HepG2 (cell line): ENCODE data around the gene WDR62. TPM values are rescaled to one million over a fixed set of nuclear protein-coding genes. Genes with fewer than 3 reads are reported as not detected.

Experiments
- AGO1 ChIP-seq: fragments of 200-400 bp; formaldehyde crosslinking; IDR thresholded peaks from 2 replicates; pipeline ENCODE4 v1.6.1; 2017; ENCODE audit warnings: mild to moderate bottlenecking, low read depth, low read length, moderate library complexity; ENCODE audit not compliant: poor library complexity, severe bottlenecking
- FOXA1 ChIP-seq, 2 experiments: fragments of 450-650 bp in 1 of 2; sonication (generic) in 1 of 2; formaldehyde crosslinking in 1 of 2; IDR thresholded peaks; 2 replicates each; pipeline versions ENCODE4 v1.4.0 to v1.6.1; 2016 to 2020; ENCODE audit warnings: missing genetic modification reagents in 1 of 2
- HIC2 ChIP-seq: sonication (generic); formaldehyde crosslinking; IDR thresholded peaks from 2 replicates; pipeline ENCODE4 v1.9.0; 2022; ENCODE audit warnings: low read depth, missing genetic modification reagents
- HMG20A ChIP-seq: IDR thresholded peaks from 2 replicates; pipeline ENCODE4 v1.6.1; 2016; ENCODE audit warnings: borderline replicate concordance
- KLF13 ChIP-seq: sonication (generic); formaldehyde crosslinking; IDR thresholded peaks from 2 replicates; pipeline ENCODE4 v1.4.0; 2020; ENCODE audit warnings: mild to moderate bottlenecking, missing genetic modification reagents
- RFXAP ChIP-seq: sonication (generic); formaldehyde crosslinking; IDR thresholded peaks from 2 replicates; pipeline ENCODE4 v1.4.0; 2020; ENCODE audit warnings: missing genetic modification reagents, borderline replicate concordance
- SMAD9 ChIP-seq: sonication (generic); formaldehyde crosslinking; IDR thresholded peaks from 2 replicates; pipeline ENCODE4 v1.5.1; 2020; ENCODE audit warnings: mild to moderate bottlenecking, missing genetic modification reagents
- SMYD3 ChIP-seq: sonication (generic); formaldehyde crosslinking; IDR thresholded peaks from 2 replicates; pipeline ENCODE4 v1.8.1; 2023; ENCODE audit warnings: mild to moderate bottlenecking, missing genetic modification reagents
- ZBTB20 ChIP-seq: sonication (generic); formaldehyde crosslinking; IDR thresholded peaks from 2 replicates; pipeline ENCODE4 v1.8.1; 2023; ENCODE audit warnings: missing genetic modification reagents, low read depth, mild to moderate bottlenecking, borderline replicate concordance
- ZNF10 ChIP-seq: sonication (generic); formaldehyde crosslinking; IDR thresholded peaks from 2 replicates; pipeline ENCODE4 v1.4.0; 2020; ENCODE audit warnings: mild to moderate bottlenecking, low read depth, missing genetic modification reagents, borderline replicate concordance
- ZNF30 ChIP-seq: sonication (generic); formaldehyde crosslinking; IDR thresholded peaks from 2 replicates; pipeline ENCODE4 v1.5.0; 2020; ENCODE audit warnings: mild to moderate bottlenecking, missing genetic modification reagents
- ZSCAN22 ChIP-seq: sonication (generic); formaldehyde crosslinking; IDR thresholded peaks from 2 replicates; pipeline ENCODE4 v1.4.0; 2020; ENCODE audit warnings: mild to moderate bottlenecking, missing genetic modification reagents
- polyA plus RNA-seq, 8 experiments: library from polyadenylated mRNA; depleted of rRNA in 3 of 8; stranded (reverse) in 7 of 8; unstranded in 1 of 8; fragments of >200 nt; fragmentation: Illumina TruSeq in 4 of 8; extraction: Trizol in 4 of 8; gene quantifications; 2 replicates each; pipeline versions ENCODE4 v1.2.1 to v1.2.3, GENCODE V29; 2011 to 2016; ENCODE audit warnings: low read depth in 4 of 8, missing spikeins in 1 of 8, mixed read lengths in 1 of 8; ENCODE audit not compliant: insufficient read depth in 1 of 8
- total RNA-seq, 5 experiments: library from RNA; depleted of rRNA; stranded (reverse); fragments of >200 nt; fragmentation: Illumina TruSeq; extraction: Trizol; gene quantifications; 2 replicates each; pipeline ENCODE4 v1.2.3, GENCODE V29; 2016; ENCODE audit warnings: low read depth in 1 of 5
- TF ChIP-seq, protein P1 (sequence below): sonication (generic); formaldehyde crosslinking; IDR thresholded peaks from 2 replicates; pipeline ENCODE4 v1.8.0; 2023; ENCODE audit warnings: mild to moderate bottlenecking, missing genetic modification reagents
- TF ChIP-seq, protein P2 (sequence below): IDR thresholded peaks from 2 replicates; pipeline ENCODE4 v1.6.1; 2016; ENCODE audit warnings: low read depth, missing genetic modification reagents, missing compliant biosample characterization
- TF ChIP-seq, protein P3 (sequence below): sonication (generic); formaldehyde crosslinking; IDR thresholded peaks from 2 replicates; pipeline ENCODE4 v1.4.0; 2020; ENCODE audit warnings: low read depth, mild to moderate bottlenecking, missing genetic modification reagents
- TF ChIP-seq, protein P4 (sequence below): sonication (generic); formaldehyde crosslinking; IDR thresholded peaks from 2 replicates; pipeline ENCODE4 v1.8.1; 2023; ENCODE audit warnings: missing genetic modification reagents, mild to moderate bottlenecking, borderline replicate concordance
- TF ChIP-seq, protein P5 (sequence below): sonication (generic); formaldehyde crosslinking; IDR thresholded peaks from 2 replicates; pipeline ENCODE4 v1.8.1; 2023; ENCODE audit warnings: mild to moderate bottlenecking, moderate library complexity, missing genetic modification reagents

WDR62 gene
- total and polyA plus RNA-seq, 2 of the 13 experiments (the other 11 are each of a cell fraction or from before 2014, with no cell fraction given) = 5.8 to 12.5 TPM

DNA sequence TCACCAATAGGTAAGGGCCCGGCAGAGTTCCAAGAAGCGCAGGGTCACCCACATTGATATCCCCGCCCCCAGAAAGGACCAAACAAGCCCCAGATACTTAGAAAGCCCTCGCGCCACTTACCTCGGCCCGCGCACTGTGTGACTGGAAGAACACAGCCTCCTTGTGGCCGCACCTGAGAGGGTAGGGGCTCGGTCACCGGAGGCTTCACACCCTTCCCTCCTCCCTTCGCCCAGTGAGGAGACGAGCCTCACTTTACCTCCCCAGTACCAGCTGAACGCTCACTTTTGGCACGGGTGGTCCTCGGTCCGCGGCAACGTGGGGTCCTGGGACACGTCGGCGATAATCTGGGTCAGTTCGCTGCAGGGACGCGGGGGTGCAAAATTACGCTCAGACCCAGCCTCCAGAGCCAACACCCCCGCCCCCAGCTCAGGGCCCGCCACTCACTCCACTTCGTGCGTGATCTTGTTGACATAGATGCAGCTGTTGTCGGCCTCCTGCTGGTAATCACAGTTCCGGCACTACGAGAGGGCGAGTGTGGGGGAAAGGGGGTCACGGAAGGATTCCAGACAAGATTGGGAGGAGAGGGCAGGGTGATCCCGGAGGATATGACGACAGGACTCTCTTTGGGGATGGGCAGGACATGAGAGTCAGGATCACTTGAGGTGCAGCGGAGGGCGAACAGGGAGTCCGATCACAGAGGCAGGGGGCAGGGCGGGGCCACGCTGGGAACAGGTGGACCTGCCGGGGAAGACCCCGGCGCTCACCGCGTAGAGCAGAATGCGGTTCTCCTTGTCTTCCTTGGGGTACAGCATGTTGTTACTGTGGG lies 59.4 kb downstream of the WDR62 start (continued):
- no peak for TF ChIP-seq RFXAP (CRISPR knock-in tag)
- no peak for TF ChIP-seq FOXA1 (IDR thresholded peaks at IDR 0.05)
- peak; percentile 50; the same call in 1 of the 2 replicates for TF ChIP-seq FOXA1 (CRISPR knock-in tag; IDR thresholded peaks at IDR 0.05)
- TF ChIP-seq HMG20A (CRISPR knock-in tag) = no peak
- TF ChIP-seq ZSCAN22 (CRISPR knock-in tag) = no peak
- TF ChIP-seq ZNF30 = no peak
- no peak for TF ChIP-seq ZBTB20
- TF ChIP-seq, protein P1, sequence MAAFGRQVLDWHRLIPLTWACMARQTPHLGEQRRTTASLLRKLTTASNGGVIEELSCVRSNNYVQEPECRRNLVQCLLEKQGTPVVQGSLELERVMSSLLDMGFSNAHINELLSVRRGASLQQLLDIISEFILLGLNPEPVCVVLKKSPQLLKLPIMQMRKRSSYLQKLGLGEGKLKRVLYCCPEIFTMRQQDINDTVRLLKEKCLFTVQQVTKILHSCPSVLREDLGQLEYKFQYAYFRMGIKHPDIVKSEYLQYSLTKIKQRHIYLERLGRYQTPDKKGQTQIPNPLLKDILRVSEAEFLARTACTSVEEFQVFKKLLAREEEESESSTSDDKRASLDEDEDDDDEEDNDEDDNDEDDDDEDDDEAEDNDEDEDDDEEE (CRISPR knock-in tag) = no peak
- TF ChIP-seq, protein P2, sequence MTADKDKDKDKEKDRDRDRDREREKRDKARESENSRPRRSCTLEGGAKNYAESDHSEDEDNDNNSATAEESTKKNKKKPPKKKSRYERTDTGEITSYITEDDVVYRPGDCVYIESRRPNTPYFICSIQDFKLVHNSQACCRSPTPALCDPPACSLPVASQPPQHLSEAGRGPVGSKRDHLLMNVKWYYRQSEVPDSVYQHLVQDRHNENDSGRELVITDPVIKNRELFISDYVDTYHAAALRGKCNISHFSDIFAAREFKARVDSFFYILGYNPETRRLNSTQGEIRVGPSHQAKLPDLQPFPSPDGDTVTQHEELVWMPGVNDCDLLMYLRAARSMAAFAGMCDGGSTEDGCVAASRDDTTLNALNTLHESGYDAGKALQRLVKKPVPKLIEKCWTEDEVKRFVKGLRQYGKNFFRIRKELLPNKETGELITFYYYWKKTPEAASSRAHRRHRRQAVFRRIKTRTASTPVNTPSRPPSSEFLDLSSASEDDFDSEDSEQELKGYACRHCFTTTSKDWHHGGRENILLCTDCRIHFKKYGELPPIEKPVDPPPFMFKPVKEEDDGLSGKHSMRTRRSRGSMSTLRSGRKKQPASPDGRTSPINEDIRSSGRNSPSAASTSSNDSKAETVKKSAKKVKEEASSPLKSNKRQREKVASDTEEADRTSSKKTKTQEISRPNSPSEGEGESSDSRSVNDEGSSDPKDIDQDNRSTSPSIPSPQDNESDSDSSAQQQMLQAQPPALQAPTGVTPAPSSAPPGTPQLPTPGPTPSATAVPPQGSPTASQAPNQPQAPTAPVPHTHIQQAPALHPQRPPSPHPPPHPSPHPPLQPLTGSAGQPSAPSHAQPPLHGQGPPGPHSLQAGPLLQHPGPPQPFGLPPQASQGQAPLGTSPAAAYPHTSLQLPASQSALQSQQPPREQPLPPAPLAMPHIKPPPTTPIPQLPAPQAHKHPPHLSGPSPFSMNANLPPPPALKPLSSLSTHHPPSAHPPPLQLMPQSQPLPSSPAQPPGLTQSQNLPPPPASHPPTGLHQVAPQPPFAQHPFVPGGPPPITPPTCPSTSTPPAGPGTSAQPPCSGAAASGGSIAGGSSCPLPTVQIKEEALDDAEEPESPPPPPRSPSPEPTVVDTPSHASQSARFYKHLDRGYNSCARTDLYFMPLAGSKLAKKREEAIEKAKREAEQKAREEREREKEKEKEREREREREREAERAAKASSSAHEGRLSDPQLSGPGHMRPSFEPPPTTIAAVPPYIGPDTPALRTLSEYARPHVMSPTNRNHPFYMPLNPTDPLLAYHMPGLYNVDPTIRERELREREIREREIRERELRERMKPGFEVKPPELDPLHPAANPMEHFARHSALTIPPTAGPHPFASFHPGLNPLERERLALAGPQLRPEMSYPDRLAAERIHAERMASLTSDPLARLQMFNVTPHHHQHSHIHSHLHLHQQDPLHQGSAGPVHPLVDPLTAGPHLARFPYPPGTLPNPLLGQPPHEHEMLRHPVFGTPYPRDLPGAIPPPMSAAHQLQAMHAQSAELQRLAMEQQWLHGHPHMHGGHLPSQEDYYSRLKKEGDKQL = no peak
- TF ChIP-seq, protein P3, sequence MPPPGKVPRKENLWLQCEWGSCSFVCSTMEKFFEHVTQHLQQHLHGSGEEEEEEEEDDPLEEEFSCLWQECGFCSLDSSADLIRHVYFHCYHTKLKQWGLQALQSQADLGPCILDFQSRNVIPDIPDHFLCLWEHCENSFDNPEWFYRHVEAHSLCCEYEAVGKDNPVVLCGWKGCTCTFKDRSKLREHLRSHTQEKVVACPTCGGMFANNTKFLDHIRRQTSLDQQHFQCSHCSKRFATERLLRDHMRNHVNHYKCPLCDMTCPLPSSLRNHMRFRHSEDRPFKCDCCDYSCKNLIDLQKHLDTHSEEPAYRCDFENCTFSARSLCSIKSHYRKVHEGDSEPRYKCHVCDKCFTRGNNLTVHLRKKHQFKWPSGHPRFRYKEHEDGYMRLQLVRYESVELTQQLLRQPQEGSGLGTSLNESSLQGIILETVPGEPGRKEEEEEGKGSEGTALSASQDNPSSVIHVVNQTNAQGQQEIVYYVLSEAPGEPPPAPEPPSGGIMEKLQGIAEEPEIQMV (CRISPR knock-in tag) = no peak
- TF ChIP-seq, protein P4, sequence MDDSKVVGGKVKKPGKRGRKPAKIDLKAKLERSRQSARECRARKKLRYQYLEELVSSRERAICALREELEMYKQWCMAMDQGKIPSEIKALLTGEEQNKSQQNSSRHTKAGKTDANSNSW (CRISPR knock-in tag) = 0 out of 2 replicates have a peak, but pooled peaks have one; percentile 3
- no peak for TF ChIP-seq AGO1
- no peak for TF ChIP-seq ZNF10 (CRISPR knock-in tag)
- 0 out of 2 replicates have a peak, but pooled peaks have one; percentile 24 for TF ChIP-seq KLF13 (CRISPR knock-in tag)
- no peak for TF ChIP-seq HIC2
- TF ChIP-seq, protein P5, sequence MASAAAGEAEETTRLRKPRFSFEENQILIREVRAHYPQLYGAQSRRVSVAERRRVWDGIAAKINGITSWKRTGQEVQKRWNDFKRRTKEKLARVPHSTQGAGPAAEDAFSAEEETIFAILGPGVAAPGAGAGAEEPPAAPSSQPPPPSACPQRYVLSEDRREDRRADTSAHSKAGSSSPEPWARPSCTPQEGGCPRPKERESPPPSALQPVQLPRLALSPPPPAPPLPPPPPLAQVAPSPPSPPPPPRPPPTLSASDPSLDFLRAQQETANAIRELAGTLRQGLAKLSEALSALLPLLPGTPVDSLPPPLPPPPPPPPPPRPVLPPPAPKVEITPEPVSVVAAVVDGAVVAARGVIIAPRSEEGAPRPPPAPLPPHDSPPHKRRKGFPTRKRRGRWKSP (CRISPR knock-in tag) = no peak
- no peak for TF ChIP-seq SMAD9 (CRISPR knock-in tag)
- TF ChIP-seq SMYD3 (CRISPR knock-in tag) = no peak
